ENCODE results near the gene GLIS1.

Gene GLIS1

GRCh38 chr1:53593758-53594380, 145.1 kb downstream of the GLIS1 start:
- DNase-seq (ENCODE audit: low read depth in 2 of 2): no peak

- DNase-seq (ENCODE audit: low read depth in 2 of 2): no peak
Measured at GRCh38 chr1:53592985-53593757, 145.8 kb downstream of the GLIS1 start.

- no peak for DNase-seq (ENCODE audit: low read depth in 2 of 2)
Measured at GRCh38 chr1:53592521-53592982, 146.4 kb downstream of the GLIS1 start.

GRCh38 chr1:53591924-53592323, 147.0 kb downstream of the GLIS1 start:
- DNase-seq (ENCODE audit: low read depth in 2 of 2): no peak

- peak; percentile 62 to 68 for DNase-seq (ENCODE audit: low read depth in 2 of 2)
Measured at GRCh38 chr1:53590531-53591515, 148.1 kb downstream of the GLIS1 start.

- DNase-seq (ENCODE audit: low read depth in 2 of 2): no peak
Measured at GRCh38 chr1:53590104-53590503, 148.9 kb downstream of the GLIS1 start.

GRCh38 chr1:53589043-53589887, 149.7 kb downstream of the GLIS1 start:
- DNase-seq (ENCODE audit: low read depth in 2 of 2): no peak

GRCh38 chr1:53588053-53588779, 150.7 kb downstream of the GLIS1 start:
- no peak for DNase-seq (ENCODE audit: low read depth in 2 of 2)

GRCh38 chr1:53587252-53587988, 151.5 kb downstream of the GLIS1 start:
- DNase-seq (ENCODE audit: low read depth in 2 of 2): no peak

- no peak for DNase-seq (ENCODE audit: low read depth in 2 of 2)
Measured at GRCh38 chr1:53586765-53587164, 152.2 kb downstream of the GLIS1 start.

GRCh38 chr1:53585565-53585964, 153.4 kb downstream of the GLIS1 start:
- DNase-seq (ENCODE audit: low read depth in 2 of 2): no peak

GRCh38 chr1:53585129-53585528, 153.8 kb downstream of the GLIS1 start:
- DNase-seq (ENCODE audit: low read depth in 2 of 2): no peak

GRCh38 chr1:53584777-53585107, 154.2 kb downstream of the GLIS1 start:
- no peak for DNase-seq (ENCODE audit: low read depth in 2 of 2)

GRCh38 chr1:53583868-53584776, 154.8 kb downstream of the GLIS1 start:
- no peak for DNase-seq (ENCODE audit: low read depth in 2 of 2)

- DNase-seq (ENCODE audit: low read depth in 2 of 2): peak; percentile 86
Measured at GRCh38 chr1:53583021-53583867, 155.7 kb downstream of the GLIS1 start.

- no peak for DNase-seq (ENCODE audit: low read depth in 2 of 2)
Measured at GRCh38 chr1:53582211-53583020, 156.5 kb downstream of the GLIS1 start.

GRCh38 chr1:53581476-53581875, 157.5 kb downstream of the GLIS1 start:
- no peak for DNase-seq (ENCODE audit: low read depth in 2 of 2)
